HG03520 (cell line): ENCODE results near the gene AUNIP.

Experiments
- ATAC-seq: cut with Tn5 transposase; IDR thresholded peaks from one replicate; pipeline ENCODE4 v1.9.1; 2021; ENCODE audit warnings: mild to moderate bottlenecking, moderate library complexity; ENCODE audit not compliant: unreplicated experiment

AUNIP gene, protein sequence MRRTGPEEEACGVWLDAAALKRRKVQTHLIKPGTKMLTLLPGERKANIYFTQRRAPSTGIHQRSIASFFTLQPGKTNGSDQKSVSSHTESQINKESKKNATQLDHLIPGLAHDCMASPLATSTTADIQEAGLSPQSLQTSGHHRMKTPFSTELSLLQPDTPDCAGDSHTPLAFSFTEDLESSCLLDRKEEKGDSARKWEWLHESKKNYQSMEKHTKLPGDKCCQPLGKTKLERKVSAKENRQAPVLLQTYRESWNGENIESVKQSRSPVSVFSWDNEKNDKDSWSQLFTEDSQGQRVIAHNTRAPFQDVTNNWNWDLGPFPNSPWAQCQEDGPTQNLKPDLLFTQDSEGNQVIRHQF

GRCh38 chr1:25858906-25859789, at the start of gene AUNIP:
TSS of gene AUNIP (minus strand) at chr1:25859457. CDS start at chr1:25859357, 100 bp downstream.
- ATAC-seq, result peak; percentile 82

DNA sequence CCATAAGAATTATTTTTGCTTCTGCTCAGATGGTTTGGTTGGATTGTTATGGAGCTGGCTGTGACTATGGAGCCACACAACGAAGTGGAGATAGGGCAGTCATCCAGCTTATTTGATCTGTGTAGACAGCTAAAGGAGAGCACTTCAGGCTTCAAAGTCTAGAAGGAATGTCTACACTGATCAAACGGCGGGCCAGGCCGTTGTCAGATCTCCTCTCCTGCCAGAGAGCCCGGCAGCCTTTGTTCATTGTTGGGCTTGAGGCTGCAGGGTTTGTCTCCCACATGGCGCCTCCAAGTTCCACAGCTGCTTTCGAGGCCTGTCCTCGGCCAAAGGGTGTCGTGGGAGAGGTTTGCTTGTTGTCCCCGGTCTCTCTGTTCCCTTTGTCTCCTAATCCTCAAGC, 49.8 kb upstream of the AUNIP start:
- no peak for ATAC-seq

DNA sequence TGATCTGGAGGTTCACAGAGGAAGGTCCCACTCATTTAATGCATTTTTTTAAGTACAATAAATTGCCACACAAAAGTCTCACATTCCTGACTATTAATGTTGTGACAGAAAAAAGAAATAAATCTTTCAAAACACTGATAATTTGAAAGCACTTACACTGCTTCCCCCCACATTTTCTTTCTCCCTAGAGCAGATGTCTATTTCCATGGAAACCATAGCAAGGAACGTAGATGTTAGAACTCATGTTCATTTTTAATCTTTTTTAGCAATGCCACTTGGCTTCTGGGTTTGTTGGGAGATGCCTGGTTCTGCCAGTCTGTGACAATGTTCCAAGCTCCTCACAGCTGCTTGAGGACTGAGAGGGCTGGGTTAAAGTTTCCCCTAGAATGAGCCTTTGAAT, 48.9 kb upstream of the AUNIP start:
- ATAC-seq, result no peak

GRCh38 chr1:25907601-25908000, 48.3 kb upstream of the AUNIP start:
- no peak for ATAC-seq

DNA sequence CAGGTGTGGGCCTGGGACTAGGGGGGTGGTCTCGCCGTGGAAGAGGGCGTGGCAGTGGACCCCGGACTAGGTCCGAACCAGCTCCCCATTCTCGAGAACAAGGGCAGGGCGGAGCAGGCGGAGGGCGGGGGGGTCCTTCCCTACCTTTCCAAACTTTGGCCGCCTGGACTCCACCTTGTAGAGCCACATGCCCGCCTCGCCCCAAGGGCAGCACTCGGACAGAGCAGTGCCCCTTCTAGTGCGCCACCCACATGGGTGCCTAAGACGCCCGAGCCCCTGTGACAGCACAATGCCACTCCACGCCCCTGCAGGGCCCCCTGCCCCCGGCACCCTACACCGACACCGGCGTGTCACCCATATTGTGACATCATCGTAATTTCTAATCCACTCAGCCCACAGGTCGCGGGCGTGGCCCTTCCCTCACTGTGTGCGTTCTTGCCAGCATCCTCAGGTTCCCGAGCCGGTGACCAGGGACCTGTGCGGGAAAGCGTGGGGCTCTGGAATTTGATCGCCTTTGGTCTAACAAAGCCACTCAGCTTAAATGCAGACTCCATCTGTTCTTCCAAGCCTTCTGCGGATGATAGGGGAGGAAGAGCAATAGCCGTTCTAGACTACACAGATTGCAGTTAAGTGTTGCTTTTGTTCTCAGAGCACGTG, 47.5 kb upstream of the AUNIP start:
- ATAC-seq, result no peak

- ATAC-seq, result peak; percentile 62
These were observed 46.7 kb upstream of the AUNIP start, which contains the start of gene STMN1 for GRCh38 chr1:25905680-25906643. TSS of gene STMN1 (minus strand) at chr1:25906419. CDS start at chr1:25904676, 1,743 bp downstream.

GRCh38 chr1:25904943-25905679, 45.9 kb upstream of the AUNIP start:
- ATAC-seq, result peak; percentile 67

DNA sequence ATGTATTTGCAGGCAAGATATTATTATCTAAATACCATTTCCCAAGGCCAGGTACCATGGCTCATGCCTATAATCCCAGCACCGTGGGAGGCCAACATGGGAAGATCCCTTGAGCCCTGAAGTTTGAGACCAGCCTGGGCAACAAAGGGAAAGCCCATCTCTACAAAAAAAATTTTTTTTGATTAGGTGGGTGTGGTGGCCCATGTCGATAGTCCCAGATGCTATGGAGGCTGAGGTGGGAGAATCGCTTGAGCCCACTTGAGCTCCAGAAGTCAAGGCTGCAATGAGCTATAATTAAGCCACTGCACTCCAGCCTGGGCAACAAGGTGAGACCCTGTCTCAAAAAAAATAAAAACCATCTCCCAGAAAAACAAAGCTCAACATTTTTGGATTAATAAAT, 44.7 kb upstream of the AUNIP start:
- no peak for ATAC-seq

DNA sequence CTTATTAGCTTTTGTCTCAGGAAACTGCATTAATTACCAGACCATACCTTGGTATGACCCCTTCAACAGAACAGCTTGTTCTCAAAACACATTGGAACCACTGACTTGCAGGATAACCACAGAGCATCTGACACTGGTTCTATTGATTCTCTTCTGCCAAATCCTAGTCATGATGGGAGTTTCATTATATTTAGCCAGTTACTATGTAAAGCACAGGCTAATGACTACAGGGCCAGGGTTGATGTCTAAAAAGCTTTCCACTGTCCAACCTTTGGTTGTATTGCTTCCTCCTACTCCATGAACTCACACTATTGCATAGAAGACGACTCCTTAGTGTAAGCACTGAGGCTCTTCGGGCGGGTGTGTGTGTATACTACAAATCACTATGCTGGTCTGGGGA, 43.2 kb upstream of the AUNIP start:
- no peak for ATAC-seq

GRCh38 chr1:25900219-25900618, 41.0 kb upstream of the AUNIP start:
- ATAC-seq, result no peak

GRCh38 chr1:25899792-25900191, 40.5 kb upstream of the AUNIP start:
- no peak for ATAC-seq

GRCh38 chr1:25898223-25899015, 39.2 kb upstream of the AUNIP start:
- ATAC-seq, result no peak

DNA sequence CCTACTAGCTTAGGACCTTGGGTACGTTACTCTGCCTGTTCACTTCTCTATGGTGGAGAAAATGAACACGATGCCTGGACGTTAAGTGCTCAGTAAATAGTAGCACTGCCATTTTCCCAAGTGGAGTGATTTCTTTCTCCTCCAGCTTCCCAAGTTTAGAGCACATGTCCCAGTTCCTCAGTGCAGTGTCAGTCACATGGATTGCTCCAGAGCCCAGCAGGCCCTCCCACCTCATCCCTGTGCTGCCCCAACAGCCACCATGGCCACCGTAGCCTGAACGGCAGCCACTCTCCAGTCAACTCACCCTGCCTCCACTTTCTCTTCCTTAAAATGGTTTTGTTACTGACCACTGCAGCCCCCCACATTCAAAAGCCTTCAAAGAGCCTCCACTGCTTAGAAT, 38.5 kb upstream of the AUNIP start:
- ATAC-seq, result no peak

DNA sequence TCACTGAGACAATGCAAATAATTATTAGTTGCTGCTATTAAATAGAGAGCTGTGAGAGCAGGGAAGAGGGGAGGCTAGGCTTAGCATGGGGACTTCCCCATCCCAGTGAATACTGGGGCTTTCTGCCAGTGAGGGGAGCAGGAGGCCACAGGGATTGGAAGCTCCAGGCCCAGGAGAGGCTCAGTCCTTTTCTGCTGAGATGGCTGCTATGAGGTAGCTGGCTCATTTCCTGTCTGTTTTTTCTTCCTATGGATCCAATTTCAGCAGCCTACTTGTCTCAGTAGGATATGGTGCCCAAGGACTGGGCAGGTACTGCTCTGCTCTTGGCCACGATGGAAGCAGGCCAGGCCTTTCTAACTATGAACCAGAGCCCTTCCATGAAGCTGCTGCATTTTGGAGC, 37.0 kb upstream of the AUNIP start:
- ATAC-seq, result no peak

GRCh38 chr1:25895365-25895990, 36.2 kb upstream of the AUNIP start:
- peak; percentile 86 for ATAC-seq

GRCh38 chr1:25893116-25893515, 33.9 kb upstream of the AUNIP start:
- no peak for ATAC-seq

- ATAC-seq, result no peak
These were observed 32.3 kb upstream of the AUNIP start for GRCh38 chr1:25891606-25892005.
